HG03439 (cell line): Measurements from ENCODE around the gene GNAT1.

Experiments
- ATAC-seq: cut with Tn5 transposase; IDR thresholded peaks from one replicate; pipeline ENCODE4 v1.9.1; 2021; ENCODE audit warnings: mild to moderate bottlenecking, moderate library complexity; ENCODE audit not compliant: unreplicated experiment

GNAT1 gene

GRCh38 chr3:50174947-50175524 lies 16.4 kb upstream of the GNAT1 start:
- ATAC-seq: no peak

GRCh38 chr3:50177346-50177745 lies 14.1 kb upstream of the GNAT1 start:
- ATAC-seq: no peak

GRCh38 chr3:50179710-50180109 lies 11.7 kb upstream of the GNAT1 start:
- no peak for ATAC-seq

- ATAC-seq: no peak
Measured at GRCh38 chr3:50181985-50182384, 9.4 kb upstream of the GNAT1 start.

GRCh38 chr3:50182533-50183099 lies 8.8 kb upstream of the GNAT1 start:
- no peak for ATAC-seq

- ATAC-seq: no peak
Measured at GRCh38 chr3:50183755-50184154, 7.7 kb upstream of the GNAT1 start.

- no peak for ATAC-seq
Measured at GRCh38 chr3:50184242-50184978, 7.0 kb upstream of the GNAT1 start.

- no peak for ATAC-seq
Measured at GRCh38 chr3:50185230-50185629, 6.2 kb upstream of the GNAT1 start.

GRCh38 chr3:50186096-50186495 lies 5.3 kb upstream of the GNAT1 start:
- ATAC-seq: no peak

GRCh38 chr3:50187750-50188149 lies 3.7 kb upstream of the GNAT1 start:
- ATAC-seq: no peak

GRCh38 chr3:50189274-50189673 lies 2.1 kb upstream of the GNAT1 start:
- ATAC-seq: no peak

GRCh38 chr3:50189989-50190388 lies 1.4 kb upstream of the GNAT1 start:
- ATAC-seq: no peak

- no peak for ATAC-seq
Measured at GRCh38 chr3:50192124-50192523, 714 bp downstream of the GNAT1 start.

- ATAC-seq: no peak
Measured at GRCh38 chr3:50192689-50193141, 1.3 kb downstream of the GNAT1 start.

GRCh38 chr3:50193286-50193685 lies 1.9 kb downstream of the GNAT1 start:
- ATAC-seq: no peak

- no peak for ATAC-seq
Measured at GRCh38 chr3:50193746-50194127, 2.3 kb downstream of the GNAT1 start.

- ATAC-seq: no peak
Measured at GRCh38 chr3:50194128-50194902, 2.9 kb downstream of the GNAT1 start.

- ATAC-seq: no peak
Measured at GRCh38 chr3:50194903-50195500, 3.6 kb downstream of the GNAT1 start.

GRCh38 chr3:50195501-50196252 lies 4.3 kb downstream of the GNAT1 start:
- ATAC-seq: no peak

GRCh38 chr3:50196253-50196801 lies 4.9 kb downstream of the GNAT1 start:
- ATAC-seq: no peak
